H9 (cell line): ENCODE measurements around the gene ARSJ. TPM values are rescaled to one million over a fixed set of nuclear protein-coding genes. Genes with fewer than 3 reads are reported as not detected.

Source experiments
- DNase-seq: peaks from one replicate; pipeline ENCODE4 v3.0.0-alpha.2; 2017
- H2AFZ ChIP-seq: one replicate; pipeline ENCODE4 v1.6.1; 2013; ENCODE audit warnings: mild to moderate bottlenecking, low read length, control low read depth, moderate library complexity
- H2AK5ac ChIP-seq: 2 replicates; pipeline ENCODE4 v1.6.1; 2013; ENCODE audit warnings: low read length, control low read depth, mixed read lengths; ENCODE audit not compliant: insufficient read length
- H2BK120ac ChIP-seq: one replicate; pipeline ENCODE4 v1.6.1; 2013; ENCODE audit warnings: low read depth, mild to moderate bottlenecking, low read length, control low read depth, inconsistent platforms; ENCODE audit not compliant: poor library complexity, severe bottlenecking
- H2BK12ac ChIP-seq: 2 replicates; pipeline ENCODE4 v1.6.1; 2013; ENCODE audit warnings: low read length, control low read depth, mixed read lengths, low read depth; ENCODE audit not compliant: insufficient read length
- H2BK15ac ChIP-seq: 2 replicates; pipeline ENCODE4 v1.6.1; 2013; ENCODE audit warnings: low read depth, low read length, control low read depth
- H2BK20ac ChIP-seq: one replicate; pipeline ENCODE4 v1.6.1; 2013; ENCODE audit warnings: low read depth, mild to moderate bottlenecking, low read length, control low read depth, inconsistent platforms; ENCODE audit not compliant: poor library complexity, severe bottlenecking
- H2BK5ac ChIP-seq: 2 replicates; pipeline ENCODE4 v1.6.1; 2013; ENCODE audit warnings: low read length, control low read depth, mixed read lengths; ENCODE audit not compliant: insufficient read length
- H3K14ac ChIP-seq: 2 replicates; pipeline ENCODE4 v1.6.1; 2013; ENCODE audit warnings: low read length, control low read depth; ENCODE audit not compliant: insufficient read depth
- H3K18ac ChIP-seq: 2 replicates; pipeline ENCODE4 v1.6.1; 2013; ENCODE audit warnings: low read depth, mild to moderate bottlenecking, mixed read lengths, low read length, control low read depth; ENCODE audit not compliant: insufficient read length
- H3K23ac ChIP-seq: 2 replicates; pipeline ENCODE4 v1.6.1; 2013; ENCODE audit warnings: low read length, control low read depth, mixed read lengths, low read depth; ENCODE audit not compliant: insufficient read length
- H3K23me2 ChIP-seq: 2 replicates; pipeline ENCODE4 v1.6.1; 2013; ENCODE audit warnings: low read depth, mild to moderate bottlenecking, mixed read lengths, low read length, control low read depth; ENCODE audit not compliant: insufficient read length, poor library complexity, severe bottlenecking
- H3K27ac ChIP-seq: 2 replicates; pipeline ENCODE4 v1.5.1; 2013; ENCODE audit warnings: low read length, control low read depth, mixed read lengths, low read depth; ENCODE audit not compliant: insufficient read length
- H3K27me3 ChIP-seq: 2 replicates; pipeline ENCODE4 v1.6.1; 2013; ENCODE audit warnings: low read length, control low read depth, inconsistent platforms; ENCODE audit not compliant: insufficient read depth
- H3K4ac ChIP-seq: 2 replicates; pipeline ENCODE4 v1.6.1; 2013; ENCODE audit warnings: low read depth, mild to moderate bottlenecking, control low read depth, inconsistent platforms, low read length, moderate library complexity
- H3K4me1 ChIP-seq: 2 replicates; pipeline ENCODE4 v1.6.1; 2013; ENCODE audit warnings: low read length, control low read depth, inconsistent platforms; ENCODE audit not compliant: insufficient read depth
- H3K4me2 ChIP-seq: 2 replicates; pipeline ENCODE4 v1.6.1; 2013; ENCODE audit warnings: low read length, control low read depth, mixed read lengths; ENCODE audit not compliant: insufficient read length, insufficient read depth
- H3K56ac ChIP-seq: 2 replicates; pipeline ENCODE4 v1.6.1; 2013; ENCODE audit warnings: low read depth, mild to moderate bottlenecking, mixed read lengths, low read length, control low read depth; ENCODE audit not compliant: insufficient read length
- H3K79me1 ChIP-seq: 2 replicates; pipeline ENCODE4 v1.6.1; 2013; ENCODE audit warnings: low read depth, mild to moderate bottlenecking, moderate library complexity, low read length, control low read depth, inconsistent platforms; ENCODE audit not compliant: insufficient read depth, poor library complexity, severe bottlenecking
- H3K79me2 ChIP-seq: 2 replicates; pipeline ENCODE4 v1.6.1; 2013; ENCODE audit warnings: low read length, control low read depth, inconsistent platforms; ENCODE audit not compliant: insufficient read depth
- H3K9ac ChIP-seq: 2 replicates; pipeline ENCODE4 v1.6.1; 2013; ENCODE audit warnings: low read length, control low read depth, mixed read lengths; ENCODE audit not compliant: insufficient read length; ENCODE audit errors: extremely low read depth
- H3K9me3 ChIP-seq: one replicate; pipeline ENCODE4 v1.6.1; 2013; ENCODE audit warnings: low read depth, low read length, inconsistent platforms; ENCODE audit not compliant: control insufficient read depth
- H3T11ph ChIP-seq: one replicate; pipeline ENCODE4 v1.6.1; 2013; ENCODE audit warnings: mild to moderate bottlenecking, low read length, control low read depth, inconsistent platforms
- H4K20me1 ChIP-seq: one replicate; pipeline ENCODE4 v1.6.1; 2013; ENCODE audit not compliant: control insufficient read depth, insufficient read length, insufficient read depth
- H4K5ac ChIP-seq: 2 replicates; pipeline ENCODE4 v1.6.1; 2013; ENCODE audit warnings: low read depth, mild to moderate bottlenecking, mixed read lengths, low read length, control low read depth; ENCODE audit not compliant: insufficient read length
- H4K8ac ChIP-seq: replicated peaks from 2 replicates; pipeline ENCODE4 v1.6.1; 2013; ENCODE audit warnings: low read length, control low read depth, mixed read lengths, low read depth; ENCODE audit not compliant: insufficient read length
- H4K91ac ChIP-seq: 2 replicates; pipeline ENCODE4 v1.6.1; 2013; ENCODE audit warnings: low read depth, mild to moderate bottlenecking, moderate library complexity, mixed read lengths, low read length, control low read depth; ENCODE audit not compliant: insufficient read length
- H3K27ac Mint-ChIP-seq, 3 experiments: 2 replicates in 2 of 3; 3 replicates in 1 of 3; pipeline ENCODE4 v1.8.0; 2020 to 2021; ENCODE audit warnings: mixed read lengths in 3 of 3, mild to moderate bottlenecking in 1 of 3, moderate library complexity in 1 of 3
- H3K27me3 Mint-ChIP-seq: 2 replicates; pipeline ENCODE4 v1.8.0; 2021; ENCODE audit warnings: low read depth, mild to moderate bottlenecking, moderate library complexity, mixed read lengths
- H3K36me3 Mint-ChIP-seq, 3 experiments: 2 replicates in 2 of 3; 3 replicates in 1 of 3; pipeline ENCODE4 v1.8.0; 2020 to 2021; ENCODE audit warnings: low read depth in 3 of 3, mixed read lengths in 3 of 3; ENCODE audit not compliant: insufficient read depth in 1 of 3
- H3K4me1 Mint-ChIP-seq, 2 experiments: 2 replicates each; pipeline ENCODE4 v1.8.0; 2020; ENCODE audit warnings: mixed read lengths in 2 of 2
- H3K4me3 Mint-ChIP-seq, 2 experiments: 2 replicates in 1 of 2; 3 replicates in 1 of 2; pipeline ENCODE4 v1.8.0; 2020 to 2021; ENCODE audit warnings: mild to moderate bottlenecking in 2 of 2, mixed read lengths in 2 of 2, moderate library complexity in 1 of 2
- H3K9me3 Mint-ChIP-seq, 2 experiments: 2 replicates in 1 of 2; 3 replicates in 1 of 2; pipeline ENCODE4 v1.8.0; 2020; ENCODE audit warnings: mild to moderate bottlenecking in 2 of 2, mixed read lengths in 2 of 2, moderate library complexity in 1 of 2
- WGBS: extraction: QIAGEN DNeasy Blood & Tissue Kit; methylation state at CpG from one replicate; pipeline ENCODE4 v1.1.7; 2013; ENCODE audit warnings: missing lambda C conversion rate, low lambda C conversion rate, mixed read lengths; ENCODE audit not compliant: insufficient read length; ENCODE audit errors: extremely low coverage; 5-methylcytosine and 5-hydroxymethylcytosine counted together
- total RNA-seq: library from RNA; stranded (reverse); gene quantifications from 2 replicates; pipeline ENCODE4 v1.2.1, GENCODE V29; 2021
- TF ChIP-seq, protein P1 (sequence below): fragments of 200-600 bp; sonication (generic); conservative IDR thresholded peaks from 3 replicates; pipeline ENCODE4 v1.8.0; 2021; ENCODE audit warnings: antibody characterized with exemption, mild to moderate bottlenecking

Gene ARSJ
- total RNA-seq, 1 experiment from 2014 or later: 1.1 TPM

DNA sequence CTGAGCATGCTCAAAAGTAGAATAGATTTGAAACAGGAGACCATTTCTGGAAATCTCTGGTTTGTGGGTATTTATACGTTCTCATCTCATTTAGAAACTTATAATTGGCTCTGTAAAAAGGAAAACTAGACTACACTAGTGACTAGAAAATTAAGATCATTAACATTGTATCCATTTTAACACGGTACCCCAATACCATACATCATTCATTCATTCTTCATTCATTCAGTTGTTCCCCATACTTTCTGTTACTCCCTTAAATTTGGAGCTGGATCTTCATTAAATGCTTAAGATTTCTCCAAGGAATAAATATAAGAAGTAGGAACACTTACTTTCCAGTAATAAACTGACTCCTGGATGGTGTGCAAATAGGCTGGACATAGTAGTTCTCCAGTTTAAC, 1.3 kb downstream of the ARSJ start:
- Histone ChIP-seq H3K14ac (no peak overlapping the region), H3K4ac (no peak overlapping the region), H3K4me1 (peaks cover 4% of the 10 kb centered on the region; the same call in 1 of the 2 replicates), H4K5ac (no peak overlapping the region), H4K20me1 (no peaks in the 10 kb centered on the region), H3K23me2 (peaks cover 10% of the 10 kb centered on the region), H2BK120ac (no peak overlapping the region), H2BK12ac (no peak overlapping the region), H3K18ac (no peak overlapping the region), H2AK5ac (no peak overlapping the region), H3K79me2 (no peaks in the 10 kb centered on the region), H2AFZ (no peak overlapping the region), H2BK20ac (no peak overlapping the region), H4K8ac (no peak overlapping the region), H3K9me3 (no peaks in the 10 kb centered on the region), H3T11ph (no peak overlapping the region), H3K23ac (no peak overlapping the region), H3K4me2 (peak overlapping the region; percentile 90), H2BK15ac (no peak overlapping the region), H3K79me1 (no peaks in the 10 kb centered on the region), H3K27ac (no peak overlapping the region), H3K56ac (no peak overlapping the region), H3K9ac (no peak overlapping the region), H2BK5ac (no peak overlapping the region), H3K27me3 (no peaks in the 10 kb centered on the region), H4K91ac (no peak overlapping the region)
- no peak for DNase-seq
- peaks cover 13 to 34% of the 10 kb centered on the region in 2 experiments for H3K4me1 Mint-ChIP-seq
- peak overlapping the region; percentile 89 to 94 for H3K4me3 Mint-ChIP-seq
- peaks cover under 1 to 6% of the 10 kb centered on the region in 2 experiments; a peak in 4 of 5 replicates for H3K9me3 Mint-ChIP-seq
- H3K27ac Mint-ChIP-seq: no peak overlapping the region
- TF ChIP-seq, protein P1, sequence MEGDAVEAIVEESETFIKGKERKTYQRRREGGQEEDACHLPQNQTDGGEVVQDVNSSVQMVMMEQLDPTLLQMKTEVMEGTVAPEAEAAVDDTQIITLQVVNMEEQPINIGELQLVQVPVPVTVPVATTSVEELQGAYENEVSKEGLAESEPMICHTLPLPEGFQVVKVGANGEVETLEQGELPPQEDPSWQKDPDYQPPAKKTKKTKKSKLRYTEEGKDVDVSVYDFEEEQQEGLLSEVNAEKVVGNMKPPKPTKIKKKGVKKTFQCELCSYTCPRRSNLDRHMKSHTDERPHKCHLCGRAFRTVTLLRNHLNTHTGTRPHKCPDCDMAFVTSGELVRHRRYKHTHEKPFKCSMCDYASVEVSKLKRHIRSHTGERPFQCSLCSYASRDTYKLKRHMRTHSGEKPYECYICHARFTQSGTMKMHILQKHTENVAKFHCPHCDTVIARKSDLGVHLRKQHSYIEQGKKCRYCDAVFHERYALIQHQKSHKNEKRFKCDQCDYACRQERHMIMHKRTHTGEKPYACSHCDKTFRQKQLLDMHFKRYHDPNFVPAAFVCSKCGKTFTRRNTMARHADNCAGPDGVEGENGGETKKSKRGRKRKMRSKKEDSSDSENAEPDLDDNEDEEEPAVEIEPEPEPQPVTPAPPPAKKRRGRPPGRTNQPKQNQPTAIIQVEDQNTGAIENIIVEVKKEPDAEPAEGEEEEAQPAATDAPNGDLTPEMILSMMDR: no peak
- peaks cover 0 to 3% (median 0%) of the 10 kb centered on the region in 3 experiments; a peak in 1 of 7 replicates for H3K36me3 Mint-ChIP-seq
- no CpG with 5 or more reads among the region's 2 CpGs for WGBS
- peaks cover 28% of the 10 kb centered on the region for H3K27me3 Mint-ChIP-seq
